ENCODE data around the gene STBD1. TPM values are rescaled to one million over a fixed set of nuclear protein-coding genes. Genes with fewer than 3 reads are reported as not detected.
"Not testable (repeated sequence)": the region's sequence is repeated elsewhere in the genome, so short reads cannot be mapped to it uniquely, and the experiment has no call there.

STBD1 gene
- total and polyA plus RNA-seq, 9 of the 15 experiments (the other 6 are each of a cell fraction or from before 2014, with no cell fraction given), result 0.08 to 0.64 (median 0.27) TPM; not detected in 2

GRCh38 chr4:76283900-76284299 is 22.6 kb upstream of the STBD1 start (continued):
- TF ChIP-seq RNF219 (CRISPR knock-in tag; IDR thresholded peaks at IDR 0.05) (no peak), RFX1 (IDR thresholded peaks at IDR 0.05) (no peak), L3MBTL2 (IDR thresholded peaks at IDR 0.05) (no peak), CUX1 (CRISPR knock-in tag; IDR thresholded peaks at IDR 0.05) (no peak), ELK3 (CRISPR knock-in tag; IDR thresholded peaks at IDR 0.05) (no peak)

DNA sequence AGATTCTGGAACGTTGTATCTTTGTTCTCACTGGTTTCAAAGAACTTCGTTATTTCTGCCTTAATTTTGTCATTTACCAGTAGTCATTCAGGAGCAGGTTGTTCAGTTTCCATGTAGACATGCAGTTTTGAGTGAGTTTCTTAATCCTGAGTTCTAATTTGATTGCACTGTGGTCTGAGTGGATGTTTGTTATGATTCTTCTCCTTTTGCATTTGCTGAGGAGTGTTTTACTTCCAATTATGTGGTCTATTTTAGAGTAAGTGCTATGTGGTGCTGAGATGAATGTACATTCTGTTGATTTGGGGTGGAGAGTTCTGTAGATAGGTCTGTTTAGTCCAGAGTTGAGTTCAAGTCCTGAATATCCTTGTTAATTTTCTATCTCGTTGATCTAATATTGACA is 18.7 kb upstream of the STBD1 start:
- H3K27ac ChIP-seq (ENCODE audit: extremely low read depth, low read depth, low read length); CTCF ChIA-PET (ENCODE audit: low intra/inter-chr PET ratio); H3K4me2 ChIP-seq (ENCODE audit: insufficient read depth, low read length); H3K4me1 ChIP-seq (replicated peaks in 1 of 2; ENCODE audit: control insufficient read depth in 2 of 2, insufficient read depth in 2 of 2, low read length in 2 of 2); intact Hi-C loops (cut with micrococcal nuclease); H3K4me3 ChIP-seq; ATAC-seq; BruUV-seq (replicated peaks); in situ Hi-C loops (cut with MboI); H3K36me3 ChIP-seq (ENCODE audit: control insufficient read depth, insufficient read depth, low read length); H3K79me2 ChIP-seq (ENCODE audit: control insufficient read depth, insufficient read depth, low read length); H3K9ac ChIP-seq (ENCODE audit: insufficient read depth in 1 of 2, low read depth in 2 of 2, low read length in 2 of 2); H3K9me1 ChIP-seq (ENCODE audit: control insufficient read depth, insufficient read depth, low read length); H4K20me1 ChIP-seq (replicated peaks; ENCODE audit: control insufficient read depth, insufficient read depth, low read length); FAIRE-seq; H3K27me3 ChIP-seq (ENCODE audit: control insufficient read depth in 2 of 2, insufficient read depth in 2 of 2, low read length in 2 of 2); H3K9me3 ChIP-seq (replicated peaks; ENCODE audit: control insufficient read depth, insufficient read depth, low read depth, low read length); DNase-seq (ENCODE audit: extremely low read depth in 1 of 4, low spot score in 3 of 4): not testable (repeated sequence)
- WGBS (ENCODE audit: insufficient coverage, low coverage, missing lambda C conversion rate), result 16% methylated on average over 3 of the region's 3 CpGs
- POLR2A ChIA-PET, result interaction anchor here (0.6 kb wide), 1 partner anchor 469 kb away, joined by 3 read pairs; no protein-coding TSS in a partner anchor
- H2AFZ ChIP-seq (ENCODE audit: low read depth, low read length), result peak overlapping the region; percentile 45; the same call in 1 of the 2 replicates
